H9 (cell line): ENCODE measurements around the gene FBXO27. TPM values are rescaled to one million over a fixed set of nuclear protein-coding genes. Genes with fewer than 3 reads are reported as not detected.
"Not testable (repeated sequence)": the region's sequence is repeated elsewhere in the genome, so short reads cannot be mapped to it uniquely, and the experiment has no call there.

Source experiments
- DNase-seq: peaks from one replicate; pipeline ENCODE4 v3.0.0-alpha.2; 2017
- H2AFZ ChIP-seq: one replicate; pipeline ENCODE4 v1.6.1; 2013; ENCODE audit warnings: mild to moderate bottlenecking, low read length, control low read depth, moderate library complexity
- H2AK5ac ChIP-seq: 2 replicates; pipeline ENCODE4 v1.6.1; 2013; ENCODE audit warnings: low read length, control low read depth, mixed read lengths; ENCODE audit not compliant: insufficient read length
- H2BK120ac ChIP-seq: one replicate; pipeline ENCODE4 v1.6.1; 2013; ENCODE audit warnings: low read depth, mild to moderate bottlenecking, low read length, control low read depth, inconsistent platforms; ENCODE audit not compliant: poor library complexity, severe bottlenecking
- H2BK12ac ChIP-seq: 2 replicates; pipeline ENCODE4 v1.6.1; 2013; ENCODE audit warnings: low read length, control low read depth, mixed read lengths, low read depth; ENCODE audit not compliant: insufficient read length
- H2BK15ac ChIP-seq: 2 replicates; pipeline ENCODE4 v1.6.1; 2013; ENCODE audit warnings: low read depth, low read length, control low read depth
- H2BK20ac ChIP-seq: one replicate; pipeline ENCODE4 v1.6.1; 2013; ENCODE audit warnings: low read depth, mild to moderate bottlenecking, low read length, control low read depth, inconsistent platforms; ENCODE audit not compliant: poor library complexity, severe bottlenecking
- H2BK5ac ChIP-seq: 2 replicates; pipeline ENCODE4 v1.6.1; 2013; ENCODE audit warnings: low read length, control low read depth, mixed read lengths; ENCODE audit not compliant: insufficient read length
- H3K14ac ChIP-seq: 2 replicates; pipeline ENCODE4 v1.6.1; 2013; ENCODE audit warnings: low read length, control low read depth; ENCODE audit not compliant: insufficient read depth
- H3K18ac ChIP-seq: 2 replicates; pipeline ENCODE4 v1.6.1; 2013; ENCODE audit warnings: low read depth, mild to moderate bottlenecking, mixed read lengths, low read length, control low read depth; ENCODE audit not compliant: insufficient read length
- H3K23ac ChIP-seq: 2 replicates; pipeline ENCODE4 v1.6.1; 2013; ENCODE audit warnings: low read length, control low read depth, mixed read lengths, low read depth; ENCODE audit not compliant: insufficient read length
- H3K23me2 ChIP-seq: 2 replicates; pipeline ENCODE4 v1.6.1; 2013; ENCODE audit warnings: low read depth, mild to moderate bottlenecking, mixed read lengths, low read length, control low read depth; ENCODE audit not compliant: insufficient read length, poor library complexity, severe bottlenecking
- H3K27ac ChIP-seq: 2 replicates; pipeline ENCODE4 v1.5.1; 2013; ENCODE audit warnings: low read length, control low read depth, mixed read lengths, low read depth; ENCODE audit not compliant: insufficient read length
- H3K27me3 ChIP-seq: 2 replicates; pipeline ENCODE4 v1.6.1; 2013; ENCODE audit warnings: low read length, control low read depth, inconsistent platforms; ENCODE audit not compliant: insufficient read depth
- H3K4ac ChIP-seq: 2 replicates; pipeline ENCODE4 v1.6.1; 2013; ENCODE audit warnings: low read depth, mild to moderate bottlenecking, control low read depth, inconsistent platforms, low read length, moderate library complexity
- H3K4me1 ChIP-seq: 2 replicates; pipeline ENCODE4 v1.6.1; 2013; ENCODE audit warnings: low read length, control low read depth, inconsistent platforms; ENCODE audit not compliant: insufficient read depth
- H3K4me2 ChIP-seq: 2 replicates; pipeline ENCODE4 v1.6.1; 2013; ENCODE audit warnings: low read length, control low read depth, mixed read lengths; ENCODE audit not compliant: insufficient read length, insufficient read depth
- H3K56ac ChIP-seq: 2 replicates; pipeline ENCODE4 v1.6.1; 2013; ENCODE audit warnings: low read depth, mild to moderate bottlenecking, mixed read lengths, low read length, control low read depth; ENCODE audit not compliant: insufficient read length
- H3K79me1 ChIP-seq: 2 replicates; pipeline ENCODE4 v1.6.1; 2013; ENCODE audit warnings: low read depth, mild to moderate bottlenecking, moderate library complexity, low read length, control low read depth, inconsistent platforms; ENCODE audit not compliant: insufficient read depth, poor library complexity, severe bottlenecking
- H3K79me2 ChIP-seq: 2 replicates; pipeline ENCODE4 v1.6.1; 2013; ENCODE audit warnings: low read length, control low read depth, inconsistent platforms; ENCODE audit not compliant: insufficient read depth
- H3K9ac ChIP-seq: 2 replicates; pipeline ENCODE4 v1.6.1; 2013; ENCODE audit warnings: low read length, control low read depth, mixed read lengths; ENCODE audit not compliant: insufficient read length; ENCODE audit errors: extremely low read depth
- H3K9me3 ChIP-seq: one replicate; pipeline ENCODE4 v1.6.1; 2013; ENCODE audit warnings: low read depth, low read length, inconsistent platforms; ENCODE audit not compliant: control insufficient read depth
- H3T11ph ChIP-seq: one replicate; pipeline ENCODE4 v1.6.1; 2013; ENCODE audit warnings: mild to moderate bottlenecking, low read length, control low read depth, inconsistent platforms
- H4K20me1 ChIP-seq: one replicate; pipeline ENCODE4 v1.6.1; 2013; ENCODE audit not compliant: control insufficient read depth, insufficient read length, insufficient read depth
- H4K5ac ChIP-seq: 2 replicates; pipeline ENCODE4 v1.6.1; 2013; ENCODE audit warnings: low read depth, mild to moderate bottlenecking, mixed read lengths, low read length, control low read depth; ENCODE audit not compliant: insufficient read length
- H4K8ac ChIP-seq: replicated peaks from 2 replicates; pipeline ENCODE4 v1.6.1; 2013; ENCODE audit warnings: low read length, control low read depth, mixed read lengths, low read depth; ENCODE audit not compliant: insufficient read length
- H4K91ac ChIP-seq: 2 replicates; pipeline ENCODE4 v1.6.1; 2013; ENCODE audit warnings: low read depth, mild to moderate bottlenecking, moderate library complexity, mixed read lengths, low read length, control low read depth; ENCODE audit not compliant: insufficient read length
- H3K27ac Mint-ChIP-seq, 3 experiments: 2 replicates in 2 of 3; 3 replicates in 1 of 3; pipeline ENCODE4 v1.8.0; 2020 to 2021; ENCODE audit warnings: mixed read lengths in 3 of 3, mild to moderate bottlenecking in 1 of 3, moderate library complexity in 1 of 3
- H3K27me3 Mint-ChIP-seq: 2 replicates; pipeline ENCODE4 v1.8.0; 2021; ENCODE audit warnings: low read depth, mild to moderate bottlenecking, moderate library complexity, mixed read lengths
- H3K36me3 Mint-ChIP-seq, 3 experiments: 2 replicates in 2 of 3; 3 replicates in 1 of 3; pipeline ENCODE4 v1.8.0; 2020 to 2021; ENCODE audit warnings: low read depth in 3 of 3, mixed read lengths in 3 of 3; ENCODE audit not compliant: insufficient read depth in 1 of 3
- H3K4me1 Mint-ChIP-seq, 2 experiments: 2 replicates each; pipeline ENCODE4 v1.8.0; 2020; ENCODE audit warnings: mixed read lengths in 2 of 2
- H3K4me3 Mint-ChIP-seq, 2 experiments: 2 replicates in 1 of 2; 3 replicates in 1 of 2; pipeline ENCODE4 v1.8.0; 2020 to 2021; ENCODE audit warnings: mild to moderate bottlenecking in 2 of 2, mixed read lengths in 2 of 2, moderate library complexity in 1 of 2
- H3K9me3 Mint-ChIP-seq, 2 experiments: 2 replicates in 1 of 2; 3 replicates in 1 of 2; pipeline ENCODE4 v1.8.0; 2020; ENCODE audit warnings: mild to moderate bottlenecking in 2 of 2, mixed read lengths in 2 of 2, moderate library complexity in 1 of 2
- CTCF ChIP-seq: fragments of 200-600 bp; sonication (generic); conservative IDR thresholded peaks from 3 replicates; pipeline ENCODE4 v1.8.0; 2021; ENCODE audit warnings: antibody characterized with exemption, mild to moderate bottlenecking
- WGBS: extraction: QIAGEN DNeasy Blood & Tissue Kit; methylation state at CpG from one replicate; pipeline ENCODE4 v1.1.7; 2013; ENCODE audit warnings: missing lambda C conversion rate, low lambda C conversion rate, mixed read lengths; ENCODE audit not compliant: insufficient read length; ENCODE audit errors: extremely low coverage; 5-methylcytosine and 5-hydroxymethylcytosine counted together
- total RNA-seq: library from RNA; stranded (reverse); gene quantifications from 2 replicates; pipeline ENCODE4 v1.2.1, GENCODE V29; 2021

The FBXO27 gene
- total RNA-seq, 1 experiment from 2014 or later = 14.5 TPM

- no peaks in the 10 kb centered on the region for H3K27me3 ChIP-seq
- no peak overlapping the region for H3K9ac ChIP-seq
- WGBS = no CpG with 5 or more reads among the region's 5 CpGs
- H4K5ac ChIP-seq = no peak overlapping the region
- H2AFZ ChIP-seq = no peak overlapping the region
- Mint-ChIP-seq H3K27me3 (peaks cover 18% of the 10 kb centered on the region), H3K4me1 (no peaks in the 10 kb centered on the region), H3K4me3 (no peak overlapping the region), H3K27ac (peak overlapping the region in 1 of 3 experiments; percentile 70; a peak in 2 of 7 replicates), H3K9me3 (peaks cover 6 to 8% of the 10 kb centered on the region in 2 experiments), H3K36me3 (peaks cover 0 to 3% (median 2%) of the 10 kb centered on the region in 3 experiments; a peak in 3 of 7 replicates)
- TF ChIP-seq CTCF = no peak
- no peaks in the 10 kb centered on the region for H3K23me2 ChIP-seq
- no peak overlapping the region for H3K4me2 ChIP-seq
- no peak overlapping the region for H3T11ph ChIP-seq
- H3K23ac ChIP-seq = no peak overlapping the region
- no peaks in the 10 kb centered on the region for H3K79me2 ChIP-seq
- H4K91ac ChIP-seq = no peak overlapping the region
- H3K18ac ChIP-seq = no peak overlapping the region
- H2BK5ac ChIP-seq = no peak overlapping the region
- H2BK20ac ChIP-seq = no peak overlapping the region
- no peak overlapping the region for H3K14ac ChIP-seq
- no peak overlapping the region for H3K4ac ChIP-seq
- H2BK15ac ChIP-seq = no peak overlapping the region
- no peaks in the 10 kb centered on the region for H4K20me1 ChIP-seq
- H3K56ac ChIP-seq = no peak overlapping the region
- no peaks in the 10 kb centered on the region for H3K4me1 ChIP-seq
- H2AK5ac ChIP-seq = no peak overlapping the region
- H3K27ac ChIP-seq = no peak overlapping the region
- H4K8ac ChIP-seq = no peak overlapping the region
- no peak overlapping the region for H2BK12ac ChIP-seq
- H3K9me3 ChIP-seq = no peaks in the 10 kb centered on the region
- DNase-seq = no peak
- no peaks in the 10 kb centered on the region for H3K79me1 ChIP-seq
- no peak overlapping the region for H2BK120ac ChIP-seq
These were observed 38.5 kb upstream of the FBXO27 start for GRCh38 chr19:39070888-39071287.

DNA sequence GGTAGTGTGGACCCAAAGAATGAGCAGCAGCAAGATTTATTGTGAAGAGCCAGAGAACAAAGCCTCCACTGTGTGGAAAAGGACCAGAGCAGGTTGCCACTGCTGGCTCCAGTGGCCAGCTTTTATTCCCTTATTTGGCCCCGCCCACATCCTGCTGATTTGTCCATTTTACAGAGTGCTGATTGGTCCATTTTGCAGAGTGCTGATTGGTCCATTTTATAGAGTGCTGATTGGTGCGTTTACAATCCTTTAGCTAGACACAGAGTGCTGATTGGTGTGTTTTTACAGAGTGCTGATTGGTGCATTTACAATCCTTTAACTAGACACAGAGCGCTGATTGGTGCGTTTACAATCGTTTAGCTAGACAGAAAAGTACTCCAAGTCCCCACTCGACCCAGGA lies 35.9 kb upstream of the FBXO27 start:
- H3K9ac ChIP-seq, H3K23me2 ChIP-seq, H4K91ac ChIP-seq, H3K56ac ChIP-seq, H3K79me2 ChIP-seq, H4K8ac ChIP-seq, H3K9me3 ChIP-seq, H3K4me2 ChIP-seq, H3K9me3 Mint-ChIP-seq, H4K5ac ChIP-seq, H2BK5ac ChIP-seq, DNase-seq, H2AFZ ChIP-seq, H3K4me1 Mint-ChIP-seq, H3T11ph ChIP-seq, H3K14ac ChIP-seq, H2AK5ac ChIP-seq, H3K23ac ChIP-seq, H2BK12ac ChIP-seq, H3K79me1 ChIP-seq, H3K18ac ChIP-seq, H2BK15ac ChIP-seq, H3K27me3 ChIP-seq, H2BK20ac ChIP-seq, H3K36me3 Mint-ChIP-seq, H4K20me1 ChIP-seq, H3K4me1 ChIP-seq, H3K27ac ChIP-seq, H3K27ac Mint-ChIP-seq, H2BK120ac ChIP-seq, H3K4me3 Mint-ChIP-seq, H3K4ac ChIP-seq: not testable (repeated sequence)
- H3K27me3 Mint-ChIP-seq = peaks cover 16% of the 10 kb centered on the region
- no CpG with 5 or more reads among the region's 6 CpGs for WGBS
